ENCODE data around the gene TMEM131. TPM values are rescaled to one million over a fixed set of nuclear protein-coding genes. Genes with fewer than 3 reads are reported as not detected.
A peak's percentile ranks its signal among the peaks of the same experiment; 100 is the strongest.

Gene TMEM131
- total RNA-seq, 2 experiments from 2014 or later, result 25.8 to 32.5 TPM

DNA sequence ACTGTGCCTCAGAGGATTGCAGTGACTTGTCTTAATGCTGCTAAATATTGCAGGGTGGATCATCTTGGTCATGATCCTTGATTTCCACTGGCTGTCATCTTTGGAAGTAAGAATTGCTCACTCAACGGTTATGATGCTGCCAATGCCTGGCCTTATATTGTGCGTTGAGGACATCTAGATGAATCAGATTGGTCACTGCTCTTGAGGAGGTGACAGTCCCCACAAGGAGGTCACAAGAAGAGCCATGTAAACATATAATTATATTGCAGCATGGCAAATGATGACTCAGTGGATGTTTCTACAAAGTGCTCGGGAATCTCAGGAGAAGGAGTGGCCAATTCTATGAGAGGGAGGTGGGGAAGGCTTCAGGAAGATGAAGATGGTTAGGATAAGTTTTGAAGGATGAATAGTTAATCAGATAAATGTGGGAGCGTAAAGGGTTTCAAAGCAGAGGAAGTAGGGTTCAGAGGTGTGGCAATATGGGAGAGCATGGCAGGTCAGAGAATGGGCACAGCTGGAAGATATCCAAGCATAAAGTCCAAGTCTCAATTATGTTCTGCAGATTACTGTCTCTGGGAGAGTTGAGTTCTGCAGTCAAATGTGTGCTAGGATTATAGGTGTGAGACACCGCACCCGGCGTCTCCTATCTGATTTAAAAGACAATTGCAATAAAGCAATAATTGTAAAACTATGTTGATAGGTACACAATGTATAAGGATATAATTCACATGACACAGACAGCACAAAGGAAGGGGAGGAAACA, 21.3 kb upstream of the TMEM131 start:
- H3K36me3 Mint-ChIP-seq (ENCODE audit: low read depth), result no peaks in the 10 kb centered on the region
- no peaks in the 10 kb centered on the region for H3K9me3 Mint-ChIP-seq (ENCODE audit: low read depth)
- H3K4me3 Mint-ChIP-seq, result no peak overlapping the region
- no peak overlapping the region for H3K27ac Mint-ChIP-seq
- DNase-seq, result no peak
- no peak for ATAC-seq
- H3K27me3 Mint-ChIP-seq, result peaks cover 13% of the 10 kb centered on the region
- intact Hi-C loops (cut with DNase I, micrococcal nuclease), result no loop called here
- H3K4me1 Mint-ChIP-seq, result peaks cover 25% of the 10 kb centered on the region
- POLR2A ChIA-PET, result no interaction called here
- CTCF ChIA-PET, result interaction anchor here (0.6 kb wide), 2 partner anchors 74 to 117 kb away, joined by 3 read pairs; no protein-coding TSS in a partner anchor

DNA sequence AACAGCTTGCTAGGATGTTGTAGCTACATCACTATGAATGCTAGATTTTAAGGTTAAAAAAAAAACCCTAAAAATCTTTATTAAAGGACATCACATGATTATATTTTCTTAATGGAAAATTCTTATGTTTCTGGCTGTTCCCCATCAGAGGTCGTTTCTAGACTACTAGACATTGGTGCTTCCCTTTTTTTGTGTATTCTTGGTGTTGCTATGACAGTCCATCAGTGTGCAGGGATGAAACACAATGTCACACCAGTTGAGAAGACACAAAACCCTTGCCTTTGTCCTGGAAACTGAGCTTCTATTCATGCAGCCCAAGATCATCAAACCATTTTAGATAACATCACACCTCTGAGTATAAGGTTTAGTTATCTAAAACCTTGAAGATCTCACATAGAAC, 19.9 kb upstream of the TMEM131 start:
- H3K27me3 Mint-ChIP-seq, result peaks cover 9% of the 10 kb centered on the region
- ATAC-seq (no peak), DNase-seq (no peak)
- no peaks in the 10 kb centered on the region for H3K9me3 Mint-ChIP-seq (ENCODE audit: low read depth)
- H3K4me1 Mint-ChIP-seq, result peaks cover 27% of the 10 kb centered on the region
- CTCF ChIA-PET, result interaction anchor here (0.7 kb wide), 1 partner anchor 174 kb away, joined by 3 read pairs; no protein-coding TSS in a partner anchor
- H3K36me3 Mint-ChIP-seq (ENCODE audit: low read depth), result no peaks in the 10 kb centered on the region
- H3K4me3 Mint-ChIP-seq, result no peak overlapping the region
- POLR2A ChIA-PET, result no interaction called here
- H3K27ac Mint-ChIP-seq, result no peak overlapping the region
- intact Hi-C loops (cut with DNase I, micrococcal nuclease), result no loop called here

GRCh38 chr2:98014379-98014778, 18.6 kb upstream of the TMEM131 start:
- no peaks in the 10 kb centered on the region for H3K36me3 Mint-ChIP-seq (ENCODE audit: low read depth)
- H3K9me3 Mint-ChIP-seq (ENCODE audit: low read depth), result no peaks in the 10 kb centered on the region
- CTCF ChIA-PET, result no interaction called here
- DNase-seq (no peak), ATAC-seq (no peak)
- no peak overlapping the region for H3K4me3 Mint-ChIP-seq
- intact Hi-C loops (cut with DNase I, micrococcal nuclease), result loop anchor here in 1 of 2 experiments (5.0 kb wide), 1 partner anchor 47 kb away; no protein-coding TSS in a partner anchor
- peaks cover 9% of the 10 kb centered on the region for H3K27me3 Mint-ChIP-seq
- POLR2A ChIA-PET, result no interaction called here
- H3K27ac Mint-ChIP-seq, result peak overlapping the region; percentile 21
- H3K4me1 Mint-ChIP-seq, result peaks cover 33% of the 10 kb centered on the region

DNA sequence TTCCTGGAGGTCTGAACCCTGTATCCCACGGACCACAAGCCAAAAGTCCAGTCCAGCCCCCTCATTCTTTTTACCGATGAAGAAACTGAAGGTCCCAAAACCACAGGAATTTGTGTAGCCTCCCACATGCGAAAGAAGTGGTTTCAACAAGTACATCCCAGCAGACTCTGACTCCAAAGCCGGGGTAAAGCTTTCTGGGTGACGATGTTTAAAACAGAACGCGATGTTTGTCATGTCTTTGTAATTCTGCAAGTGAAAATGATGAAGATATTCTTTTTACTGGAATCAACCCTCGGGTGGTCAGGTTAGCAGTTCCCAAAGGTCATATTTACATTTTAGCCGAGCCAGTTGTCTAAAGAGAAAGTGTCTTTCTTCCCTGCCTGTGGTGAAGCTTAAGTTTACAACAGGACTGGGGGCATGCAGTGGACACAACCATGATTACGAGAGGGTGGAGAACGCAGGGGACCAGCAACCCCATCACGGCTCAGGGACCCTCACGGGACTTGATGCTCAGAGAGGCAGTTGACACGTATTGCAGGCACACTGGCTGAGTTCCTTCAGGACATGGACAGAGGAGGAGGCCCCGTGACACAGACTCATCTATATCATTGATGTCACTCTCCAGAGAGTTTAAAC, 17.8 kb upstream of the TMEM131 start:
- CTCF ChIA-PET, result no interaction called here
- peak; percentile 44 for ATAC-seq
- intact Hi-C loops (cut with DNase I, micrococcal nuclease), result loop anchor here (1.0 to 5.0 kb wide), 2 partner anchors 46 to 121 kb away; no protein-coding TSS in a partner anchor
- peak overlapping the region; percentile 80 for H3K27ac Mint-ChIP-seq
- peak overlapping the region; percentile 33 for H3K4me3 Mint-ChIP-seq
- peak; percentile 60 for DNase-seq
- POLR2A ChIA-PET, result interaction anchor here (1.3 kb wide), 1 partner anchor 19 kb away, joined by 4 read pairs; no protein-coding TSS in a partner anchor
- no peaks in the 10 kb centered on the region for H3K9me3 Mint-ChIP-seq (ENCODE audit: low read depth)
- no peaks in the 10 kb centered on the region for H3K36me3 Mint-ChIP-seq (ENCODE audit: low read depth)
- H3K4me1 Mint-ChIP-seq, result peaks cover 33% of the 10 kb centered on the region
- peaks cover 9% of the 10 kb centered on the region for H3K27me3 Mint-ChIP-seq

DNA sequence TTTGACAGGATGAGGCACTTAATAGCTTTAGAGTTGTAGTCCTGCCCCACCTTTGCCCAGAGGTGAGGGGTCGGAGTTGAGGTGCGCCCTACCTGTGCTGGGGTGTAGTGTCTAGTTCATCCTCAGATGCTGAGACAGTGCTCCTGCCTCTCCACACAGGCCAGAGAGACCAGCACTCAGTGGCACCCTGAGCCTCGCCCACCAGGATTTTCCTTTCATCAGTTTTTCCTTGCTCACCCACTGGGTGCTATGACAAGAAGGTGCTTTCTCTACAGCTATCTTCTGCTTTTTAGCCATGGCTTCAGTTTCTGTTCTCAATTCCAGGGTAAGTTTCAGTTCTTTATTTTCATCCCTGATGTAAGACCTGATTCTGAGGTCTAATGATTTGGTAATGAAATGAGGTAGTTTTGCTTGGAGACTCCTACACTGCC, 16.8 kb upstream of the TMEM131 start:
- Mint-ChIP-seq H3K27ac (peak overlapping the region; percentile 61), H3K9me3 (ENCODE audit: low read depth) (no peaks in the 10 kb centered on the region), H3K27me3 (peaks cover 9% of the 10 kb centered on the region), H3K4me3 (no peak overlapping the region), H3K36me3 (ENCODE audit: low read depth) (no peaks in the 10 kb centered on the region), H3K4me1 (peaks cover 33% of the 10 kb centered on the region)
- DNase-seq (peak; percentile 81), ATAC-seq (peak; percentile 83)
- intact Hi-C loops (cut with DNase I, micrococcal nuclease), result loop anchor here (1.0 to 5.0 kb wide), 3 partner anchors 16 to 49 kb away; no protein-coding TSS in a partner anchor
- ChIA-PET POLR2A (interaction anchor here (0.7 to 1.3 kb wide), 2 partner anchors 12 to 18 kb away, joined by 4 read pairs; no protein-coding TSS in a partner anchor), CTCF (interaction anchor here (0.6 to 0.9 kb wide), 3 partner anchors 12 to 423 kb away, joined by 3 read pairs; no protein-coding TSS in a partner anchor)

GRCh38 chr2:98009887-98010760, 14.4 kb upstream of the TMEM131 start:
- peaks cover 31% of the 10 kb centered on the region for H3K4me1 Mint-ChIP-seq
- ATAC-seq (no peak), DNase-seq (no peak)
- intact Hi-C loops (cut with DNase I, micrococcal nuclease), result loop anchor here in 1 of 2 experiments (5.0 kb wide), 1 partner anchor 43 kb away; no protein-coding TSS in a partner anchor
- no peak overlapping the region for H3K4me3 Mint-ChIP-seq
- H3K27me3 Mint-ChIP-seq, result peaks cover 4% of the 10 kb centered on the region
- POLR2A ChIA-PET, result no interaction called here
- H3K36me3 Mint-ChIP-seq (ENCODE audit: low read depth), result no peaks in the 10 kb centered on the region
- no peak overlapping the region for H3K27ac Mint-ChIP-seq
- CTCF ChIA-PET, result interaction anchor here (0.5 kb wide), 1 partner anchor 258 kb away, joined by 5 read pairs; no protein-coding TSS in a partner anchor
- no peaks in the 10 kb centered on the region for H3K9me3 Mint-ChIP-seq (ENCODE audit: low read depth)

- CTCF ChIA-PET, result interaction anchor here (0.5 to 0.7 kb wide), 2 partner anchors 10 to 90 kb away, joined by 3 to 4 read pairs; no protein-coding TSS in a partner anchor
Measured at GRCh38 chr2:98008415-98008814, 12.7 kb upstream of the TMEM131 start.

DNA sequence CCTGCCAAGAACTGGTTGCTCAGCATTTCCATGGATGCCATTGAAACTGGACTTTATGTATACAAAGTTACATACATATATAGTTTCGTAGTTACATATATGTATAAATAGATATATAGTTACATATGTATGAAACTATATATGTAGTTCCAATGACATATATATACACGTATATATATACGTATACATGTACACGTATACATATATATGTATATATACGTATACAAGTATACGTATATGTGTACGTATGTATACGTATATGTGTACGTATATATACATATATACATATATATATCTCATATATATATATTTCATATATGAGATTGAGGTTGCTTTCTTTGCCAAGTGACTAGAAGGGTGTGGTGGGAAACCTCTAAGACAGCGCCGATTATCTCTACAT, 10.6 kb upstream of the TMEM131 start:
- CTCF ChIA-PET, result no interaction called here
- H3K4me1 Mint-ChIP-seq, result peaks cover 6% of the 10 kb centered on the region
- no peaks in the 10 kb centered on the region for H3K27me3 Mint-ChIP-seq
- no peak for DNase-seq
- no peak overlapping the region for H3K27ac Mint-ChIP-seq
- no peaks in the 10 kb centered on the region for H3K9me3 Mint-ChIP-seq (ENCODE audit: low read depth)
- intact Hi-C loops (cut with DNase I, micrococcal nuclease), result no loop called here
- ATAC-seq, result no peak
- POLR2A ChIA-PET, result no interaction called here
- no peak overlapping the region for H3K4me3 Mint-ChIP-seq
- no peaks in the 10 kb centered on the region for H3K36me3 Mint-ChIP-seq (ENCODE audit: low read depth)

More at GRCh38 chr2:98008415-98008814, 12.7 kb upstream of the TMEM131 start:
- Mint-ChIP-seq H3K27me3 (no peaks in the 10 kb centered on the region), H3K27ac (no peak overlapping the region), H3K36me3 (ENCODE audit: low read depth) (no peaks in the 10 kb centered on the region), H3K4me3 (no peak overlapping the region), H3K9me3 (ENCODE audit: low read depth) (no peaks in the 10 kb centered on the region), H3K4me1 (peaks cover 19% of the 10 kb centered on the region)
- intact Hi-C loops (cut with DNase I, micrococcal nuclease), result no loop called here
- POLR2A ChIA-PET, result no interaction called here
- ATAC-seq, result no peak
- DNase-seq, result no peak

- no peaks in the 10 kb centered on the region for H3K4me1 Mint-ChIP-seq
- ATAC-seq (no peak), DNase-seq (no peak)
- no peak overlapping the region for H3K27ac Mint-ChIP-seq
- no peak overlapping the region for H3K4me3 Mint-ChIP-seq
- ChIA-PET POLR2A (no interaction called here), CTCF (no interaction called here)
- H3K27me3 Mint-ChIP-seq, result no peaks in the 10 kb centered on the region
- H3K36me3 Mint-ChIP-seq (ENCODE audit: low read depth), result no peaks in the 10 kb centered on the region
- H3K9me3 Mint-ChIP-seq (ENCODE audit: low read depth), result no peaks in the 10 kb centered on the region
- intact Hi-C loops (cut with DNase I, micrococcal nuclease), result no loop called here
Measured at GRCh38 chr2:98004613-98005012, 8.9 kb upstream of the TMEM131 start.

DNA sequence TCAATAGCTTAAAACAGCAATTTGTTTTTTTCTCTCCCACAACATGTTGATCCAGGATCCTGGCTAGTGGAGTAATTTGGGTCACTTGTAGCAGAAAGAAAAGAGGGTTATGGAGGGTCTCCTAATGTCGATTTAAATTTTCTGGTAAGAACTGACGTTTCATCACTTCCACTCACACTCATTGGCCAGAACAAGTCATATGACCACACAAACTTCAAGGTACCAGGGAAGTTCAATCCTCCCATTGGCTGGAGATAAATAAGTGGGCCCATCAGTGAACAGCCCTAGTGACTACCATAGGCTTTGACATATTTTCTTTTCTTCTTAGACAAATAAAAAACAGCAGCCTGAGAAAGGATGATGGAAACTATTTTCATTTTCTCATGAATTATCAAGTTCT, 8.3 kb upstream of the TMEM131 start:
- Mint-ChIP-seq H3K27me3 (no peaks in the 10 kb centered on the region), H3K9me3 (ENCODE audit: low read depth) (no peaks in the 10 kb centered on the region), H3K36me3 (ENCODE audit: low read depth) (no peaks in the 10 kb centered on the region), H3K4me3 (no peak overlapping the region), H3K27ac (no peak overlapping the region), H3K4me1 (no peaks in the 10 kb centered on the region)
- ChIA-PET CTCF (interaction anchor here (0.7 kb wide), 1 partner anchor 293 kb away, joined by 3 read pairs; no protein-coding TSS in a partner anchor), POLR2A (no interaction called here)
- DNase-seq (no peak), ATAC-seq (no peak)
- intact Hi-C loops (cut with DNase I, micrococcal nuclease), result no loop called here

- Mint-ChIP-seq H3K36me3 (ENCODE audit: low read depth) (no peaks in the 10 kb centered on the region), H3K9me3 (ENCODE audit: low read depth) (no peaks in the 10 kb centered on the region), H3K4me3 (no peak overlapping the region), H3K27me3 (no peaks in the 10 kb centered on the region), H3K27ac (no peak overlapping the region), H3K4me1 (peaks cover 6% of the 10 kb centered on the region)
- ATAC-seq (no peak), DNase-seq (no peak)
- intact Hi-C loops (cut with DNase I, micrococcal nuclease), result loop anchor here (5.0 to 10.0 kb wide), 6 partner anchors 145 to 1335 kb away; partner anchors contain the start of genes COA5 (in 1 of the 2), EIF5B (in 1 of the 2), LIPT1 (in 1 of the 2) and TSGA10 (in 1 of the 2)
- ChIA-PET CTCF (no interaction called here), POLR2A (no interaction called here)
Measured at GRCh38 chr2:97999536-97999935, 3.8 kb upstream of the TMEM131 start.
